Astrocyte (in vitro differentiated cells and primary cell): ENCODE results near the gene DIP2B. TPM values are rescaled to one million over a fixed set of nuclear protein-coding genes. Genes with fewer than 3 reads are reported as not detected.

Experiments used
- DNase-seq: peaks from one replicate; pipeline ENCODE4 v3.0.0-alpha.2; 2010; ENCODE audit warnings: low read depth
- FAIRE-seq: peaks from 2 replicates; lab custom pipeline; 2011; peaks lifted over from hg19 to GRCh38; lab: Jason Lieb, UNC
- H2AFZ ChIP-seq: 2 replicates; pipeline ENCODE4 v1.6.0; 2012; ENCODE audit warnings: low read depth, low read length, inconsistent platforms
- H3K27ac ChIP-seq: 2 replicates; pipeline ENCODE4 v1.5.1; 2011; ENCODE audit warnings: low read depth, low read length, inconsistent platforms
- H3K27me3 ChIP-seq: 2 replicates; pipeline ENCODE4 v1.6.0; 2011; ENCODE audit warnings: low read length, inconsistent platforms; ENCODE audit not compliant: insufficient read depth
- H3K36me3 ChIP-seq: 2 replicates; pipeline ENCODE4 v1.5.1; 2011; ENCODE audit warnings: low read length, inconsistent platforms; ENCODE audit not compliant: insufficient read depth
- H3K4me1 ChIP-seq: 2 replicates; pipeline ENCODE4 v1.5.1; 2011; ENCODE audit warnings: low read length, inconsistent platforms; ENCODE audit not compliant: insufficient read depth
- H3K4me2 ChIP-seq: 2 replicates; pipeline ENCODE4 v1.6.0; 2012; ENCODE audit warnings: low read length, inconsistent platforms
- H3K4me3 ChIP-seq: 2 replicates; pipeline ENCODE4 v1.5.1; 2011; ENCODE audit warnings: low read depth, mild to moderate bottlenecking, low read length, inconsistent platforms; ENCODE audit not compliant: insufficient read depth
- H3K79me2 ChIP-seq: 2 replicates; pipeline ENCODE4 v1.6.0; 2012; ENCODE audit warnings: mild to moderate bottlenecking, low read length, inconsistent platforms; ENCODE audit not compliant: insufficient read depth
- H3K9ac ChIP-seq: 2 replicates; pipeline ENCODE4 v1.6.0; 2012; ENCODE audit warnings: mild to moderate bottlenecking, low read length, inconsistent platforms
- H3K9me3 ChIP-seq: 2 replicates; pipeline ENCODE4 v1.5.1; 2012; ENCODE audit warnings: low read depth, mild to moderate bottlenecking, low read length, inconsistent platforms; ENCODE audit not compliant: insufficient read depth
- H4K20me1 ChIP-seq: 2 replicates; pipeline ENCODE4 v1.6.0; 2012; ENCODE audit warnings: low read length, inconsistent platforms; ENCODE audit not compliant: insufficient read depth
- H3K27ac Mint-ChIP-seq: one replicate; pipeline ENCODE4 v1.8.0; 2021; ENCODE audit warnings: mild to moderate bottlenecking, mixed read lengths; ENCODE audit not compliant: unreplicated experiment
- H3K27me3 Mint-ChIP-seq: one replicate; pipeline ENCODE4 v1.8.0; 2021; ENCODE audit warnings: low read depth, mixed read lengths; ENCODE audit not compliant: unreplicated experiment
- H3K36me3 Mint-ChIP-seq: one replicate; pipeline ENCODE4 v1.8.0; 2021; ENCODE audit warnings: low read depth, mixed read lengths; ENCODE audit not compliant: unreplicated experiment
- H3K4me1 Mint-ChIP-seq: one replicate; pipeline ENCODE4 v1.8.0; 2021; ENCODE audit warnings: low read depth, mixed read lengths; ENCODE audit not compliant: unreplicated experiment
- H3K4me3 Mint-ChIP-seq: one replicate; pipeline ENCODE4 v1.8.0; 2021; ENCODE audit warnings: mild to moderate bottlenecking, moderate library complexity, mixed read lengths; ENCODE audit not compliant: unreplicated experiment
- H3K9me3 Mint-ChIP-seq: one replicate; pipeline ENCODE4 v1.8.0; 2021; ENCODE audit warnings: mild to moderate bottlenecking, mixed read lengths; ENCODE audit not compliant: unreplicated experiment
- CTCF ChIP-seq: IDR thresholded peaks from 2 replicates; pipeline ENCODE4 v1.5.1; 2011; ENCODE audit warnings: low read depth, mild to moderate bottlenecking, inconsistent platforms, low read length, moderate library complexity; ENCODE audit not compliant: insufficient read depth
- EZH2 ChIP-seq: IDR thresholded peaks from 2 replicates; pipeline ENCODE4 v1.6.1; 2012; ENCODE audit warnings: mild to moderate bottlenecking, low read length, inconsistent platforms; ENCODE audit not compliant: insufficient read depth
- total RNA-seq: library from RNA; stranded (reverse); gene quantifications from 2 replicates; pipeline ENCODE4 v1.2.1, GENCODE V29; 2021

The DIP2B gene
- total RNA-seq, 1 donor from 2014 or later: 53.2 TPM

- peak overlapping the region; percentile 75 for H3K4me2 ChIP-seq
- Mint-ChIP-seq H3K4me3 (peak overlapping the region; percentile 63), H3K27ac (peak overlapping the region; percentile 100), H3K36me3 (no peaks in the 10 kb centered on the region), H3K9me3 (no peaks in the 10 kb centered on the region), H3K27me3 (no peaks in the 10 kb centered on the region), H3K4me1 (peaks cover 74% of the 10 kb centered on the region)
- H3K4me1 ChIP-seq: peaks cover 34% of the 10 kb centered on the region
- no peak overlapping the region for H2AFZ ChIP-seq
- peak overlapping the region; percentile 89 for H3K27ac ChIP-seq
- TF ChIP-seq CTCF (no peak), EZH2 (no peak)
- H3K9me3 ChIP-seq: no peaks in the 10 kb centered on the region
- H3K36me3 ChIP-seq: no peaks in the 10 kb centered on the region
- H3K79me2 ChIP-seq: peaks cover 63% of the 10 kb centered on the region
- no peaks in the 10 kb centered on the region for H4K20me1 ChIP-seq
- peak overlapping the region; percentile 10 for H3K4me3 ChIP-seq
- H3K9ac ChIP-seq: peak overlapping the region; percentile 41
- no peaks in the 10 kb centered on the region for H3K27me3 ChIP-seq
- DNase-seq (peak; percentile 31), FAIRE-seq (no peak)
These were observed 116.9 kb downstream of the DIP2B start for GRCh38 chr12:50621399-50622300.

GRCh38 chr12:50625029-50625925, 120.5 kb downstream of the DIP2B start:
- no peak for TF ChIP-seq EZH2
- TF ChIP-seq CTCF: no peak
- H3K27ac Mint-ChIP-seq: peak overlapping the region; percentile 43
- peak; percentile 9 for FAIRE-seq
- Histone ChIP-seq H3K4me1 (peaks cover 19% of the 10 kb centered on the region), H3K79me2 (peaks cover 51% of the 10 kb centered on the region), H2AFZ (no peak overlapping the region), H3K4me2 (no peak overlapping the region), H3K36me3 (peaks cover 7% of the 10 kb centered on the region), H3K27me3 (no peaks in the 10 kb centered on the region), H4K20me1 (no peaks in the 10 kb centered on the region), H3K27ac (no peak overlapping the region), H3K4me3 (no peak overlapping the region), H3K9me3 (no peaks in the 10 kb centered on the region), H3K9ac (no peak overlapping the region)
- no peaks in the 10 kb centered on the region for H3K27me3 Mint-ChIP-seq
- H3K9me3 Mint-ChIP-seq: no peaks in the 10 kb centered on the region
- no peak overlapping the region for H3K4me3 Mint-ChIP-seq
- H3K4me1 Mint-ChIP-seq: peaks cover 49% of the 10 kb centered on the region
- peaks cover 16% of the 10 kb centered on the region for H3K36me3 Mint-ChIP-seq
- no peak for DNase-seq
